KMS-11 (cell line): ENCODE data around the gene CDH26.

ENCODE experiments used
- H2AFZ ChIP-seq: fragments of 200-600 bp; sonication (generic); 2 replicates; pipeline ENCODE4 v1.6.1; 2016; ENCODE audit warnings: antibody characterized with exemption, mixed run types, low read depth
- H3K27ac ChIP-seq: fragments of 200-600 bp; sonication (generic); 2 replicates; pipeline ENCODE4 v1.6.1; 2016; ENCODE audit warnings: mild to moderate bottlenecking, mixed run types
- H3K27me3 ChIP-seq: fragments of 200-600 bp; sonication (generic); 2 replicates; pipeline ENCODE4 v1.6.1; 2017; ENCODE audit warnings: mild to moderate bottlenecking, low read depth, mixed run types, moderate library complexity; ENCODE audit not compliant: insufficient read depth
- H3K36me3 ChIP-seq: fragments of 200-600 bp; sonication (generic); 2 replicates; pipeline ENCODE4 v1.6.1; 2017; ENCODE audit warnings: mild to moderate bottlenecking, mixed run types; ENCODE audit not compliant: insufficient read depth
- H3K4me1 ChIP-seq: fragments of 200-600 bp; sonication (generic); 2 replicates; pipeline ENCODE4 v1.6.1; 2016; ENCODE audit warnings: mild to moderate bottlenecking, low read depth, mixed run types; ENCODE audit not compliant: poor library complexity, severe bottlenecking
- H3K4me2 ChIP-seq: fragments of 200-600 bp; sonication (generic); 2 replicates; pipeline ENCODE4 v1.7.0; 2016; ENCODE audit warnings: mild to moderate bottlenecking, mixed run types
- H3K4me3 ChIP-seq: fragments of 200-600 bp; sonication (generic); IDR thresholded peaks from 2 replicates; pipeline ENCODE4 v1.6.1; 2017; ENCODE audit warnings: low read depth, low read length, mixed read lengths; ENCODE audit not compliant: insufficient read depth
- H3K79me2 ChIP-seq: fragments of 200-600 bp; sonication (generic); 2 replicates; pipeline ENCODE4 v1.6.1; 2016; ENCODE audit warnings: low read depth, mixed run types; ENCODE audit not compliant: insufficient read depth
- H3K9ac ChIP-seq: fragments of 200-600 bp; sonication (generic); 2 replicates; pipeline ENCODE4 v1.6.1; 2016; ENCODE audit warnings: mild to moderate bottlenecking, mixed run types
- H4K20me1 ChIP-seq: fragments of 200-600 bp; sonication (generic); 2 replicates; pipeline ENCODE4 v1.6.1; 2016; ENCODE audit warnings: mild to moderate bottlenecking, mixed run types; ENCODE audit not compliant: insufficient read depth
- TF ChIP-seq, protein P1 (sequence below): fragments of 200-600 bp; sonication (generic); conservative IDR thresholded peaks from 2 replicates; pipeline ENCODE4 v1.6.1; 2017; ENCODE audit warnings: low read depth, mild to moderate bottlenecking, antibody characterized with exemption, low read length, moderate library complexity, mixed read lengths

CDH26 gene

DNA sequence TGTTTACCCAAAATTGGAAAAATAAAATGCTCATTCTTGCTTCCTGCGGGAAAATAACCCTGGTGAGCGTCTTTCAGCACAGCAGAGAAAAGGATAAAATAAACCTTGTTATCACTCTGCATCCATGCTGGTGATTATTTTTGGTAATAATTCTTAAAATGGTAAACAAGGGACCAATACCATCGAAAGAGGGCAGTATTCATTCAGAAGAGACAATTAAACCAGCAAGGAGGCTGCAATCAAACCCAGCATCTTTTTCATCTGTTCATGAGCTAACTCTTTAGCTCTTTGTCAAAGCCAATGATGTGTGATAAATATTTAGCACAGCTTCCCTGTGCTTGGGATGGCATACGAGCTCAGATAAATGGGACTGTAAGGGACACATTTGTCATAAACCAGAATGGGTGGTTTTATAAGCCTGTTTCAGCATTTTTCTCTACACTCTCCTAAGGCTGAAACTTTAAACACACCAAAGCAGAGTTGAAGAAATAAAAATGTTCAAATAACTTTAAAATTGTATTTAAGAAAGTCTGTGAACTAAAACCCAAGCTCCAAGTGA is 34.4 kb downstream of the CDH26 start:
- no peak overlapping the region for H3K4me2 ChIP-seq
- H3K9ac ChIP-seq = no peak overlapping the region
- H3K79me2 ChIP-seq = no peaks in the 10 kb centered on the region
- H3K4me3 ChIP-seq = no peak overlapping the region
- H2AFZ ChIP-seq = no peak overlapping the region
- H3K36me3 ChIP-seq = no peaks in the 10 kb centered on the region
- TF ChIP-seq, protein P1, sequence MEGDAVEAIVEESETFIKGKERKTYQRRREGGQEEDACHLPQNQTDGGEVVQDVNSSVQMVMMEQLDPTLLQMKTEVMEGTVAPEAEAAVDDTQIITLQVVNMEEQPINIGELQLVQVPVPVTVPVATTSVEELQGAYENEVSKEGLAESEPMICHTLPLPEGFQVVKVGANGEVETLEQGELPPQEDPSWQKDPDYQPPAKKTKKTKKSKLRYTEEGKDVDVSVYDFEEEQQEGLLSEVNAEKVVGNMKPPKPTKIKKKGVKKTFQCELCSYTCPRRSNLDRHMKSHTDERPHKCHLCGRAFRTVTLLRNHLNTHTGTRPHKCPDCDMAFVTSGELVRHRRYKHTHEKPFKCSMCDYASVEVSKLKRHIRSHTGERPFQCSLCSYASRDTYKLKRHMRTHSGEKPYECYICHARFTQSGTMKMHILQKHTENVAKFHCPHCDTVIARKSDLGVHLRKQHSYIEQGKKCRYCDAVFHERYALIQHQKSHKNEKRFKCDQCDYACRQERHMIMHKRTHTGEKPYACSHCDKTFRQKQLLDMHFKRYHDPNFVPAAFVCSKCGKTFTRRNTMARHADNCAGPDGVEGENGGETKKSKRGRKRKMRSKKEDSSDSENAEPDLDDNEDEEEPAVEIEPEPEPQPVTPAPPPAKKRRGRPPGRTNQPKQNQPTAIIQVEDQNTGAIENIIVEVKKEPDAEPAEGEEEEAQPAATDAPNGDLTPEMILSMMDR = no peak
- no peaks in the 10 kb centered on the region for H3K4me1 ChIP-seq
- no peak overlapping the region for H3K27ac ChIP-seq
- H4K20me1 ChIP-seq = no peaks in the 10 kb centered on the region
- no peaks in the 10 kb centered on the region for H3K27me3 ChIP-seq

DNA sequence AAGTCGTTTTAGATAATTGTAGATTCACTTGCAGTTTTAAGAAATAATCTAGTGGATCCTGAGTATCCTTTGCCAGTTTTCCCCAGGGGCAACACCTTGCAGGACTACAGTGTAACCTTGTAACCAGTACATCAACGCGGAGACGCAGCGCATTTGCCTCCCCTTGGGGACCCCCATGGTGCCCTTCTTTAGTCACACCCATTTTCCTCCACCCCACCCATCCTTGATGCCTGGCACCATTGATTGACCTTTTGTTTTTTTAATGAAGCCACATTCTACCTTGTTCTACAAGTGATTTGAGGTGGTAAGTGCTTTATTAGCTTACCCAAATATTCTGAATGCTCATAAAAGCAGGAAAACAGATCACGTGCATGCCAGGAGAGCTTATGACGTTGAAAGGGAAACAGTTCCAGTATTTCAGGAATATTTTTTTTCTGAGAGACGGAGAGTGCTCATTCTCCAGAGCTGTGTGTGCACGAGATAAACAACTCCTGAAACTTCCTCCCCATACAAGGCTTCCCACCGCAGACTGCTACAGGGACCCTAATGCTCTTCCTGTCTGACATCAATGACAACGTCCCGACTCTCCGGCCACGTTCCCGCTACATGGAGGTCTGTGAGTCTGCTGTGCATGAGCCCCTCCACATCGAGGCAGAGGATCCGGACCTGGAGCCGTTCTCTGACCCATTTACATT is 35.7 kb downstream of the CDH26 start:
- TF ChIP-seq, protein P1 = no peak
- Histone ChIP-seq H3K27ac (no peak overlapping the region), H3K36me3 (no peaks in the 10 kb centered on the region), H3K27me3 (no peaks in the 10 kb centered on the region), H2AFZ (no peak overlapping the region), H4K20me1 (no peaks in the 10 kb centered on the region), H3K79me2 (no peaks in the 10 kb centered on the region), H3K4me3 (no peak overlapping the region), H3K4me2 (no peak overlapping the region), H3K4me1 (no peaks in the 10 kb centered on the region), H3K9ac (no peak overlapping the region)

DNA sequence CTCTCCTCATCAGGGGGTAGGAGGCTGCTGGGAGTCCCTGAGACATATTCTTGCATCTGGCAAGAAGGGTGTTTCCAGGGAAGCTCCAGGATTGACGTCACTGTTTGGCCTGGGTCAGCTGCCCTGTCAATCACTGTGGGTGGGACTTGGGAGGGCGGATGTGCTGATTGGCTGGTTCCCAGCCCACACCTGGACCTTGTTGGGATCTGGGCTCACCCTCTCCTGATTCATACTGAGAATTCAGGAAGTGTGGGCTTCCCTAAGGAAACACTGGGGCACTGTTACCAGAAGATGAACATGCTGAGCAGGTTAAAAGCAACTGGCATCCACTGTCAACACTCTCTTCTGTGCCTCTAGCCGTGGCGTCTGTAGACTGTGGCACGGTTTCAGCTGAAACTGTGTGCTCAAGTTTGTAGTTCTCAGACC is 36.5 kb downstream of the CDH26 start:
- no peak overlapping the region for H3K27ac ChIP-seq
- H3K79me2 ChIP-seq = no peaks in the 10 kb centered on the region
- no peaks in the 10 kb centered on the region for H3K36me3 ChIP-seq
- no peak overlapping the region for H3K4me3 ChIP-seq
- no peaks in the 10 kb centered on the region for H3K27me3 ChIP-seq
- no peak overlapping the region for H2AFZ ChIP-seq
- no peaks in the 10 kb centered on the region for H3K4me1 ChIP-seq
- no peak overlapping the region for H3K9ac ChIP-seq
- no peak overlapping the region for H3K4me2 ChIP-seq
- H4K20me1 ChIP-seq = no peaks in the 10 kb centered on the region
- TF ChIP-seq, protein P1 = no peak

DNA sequence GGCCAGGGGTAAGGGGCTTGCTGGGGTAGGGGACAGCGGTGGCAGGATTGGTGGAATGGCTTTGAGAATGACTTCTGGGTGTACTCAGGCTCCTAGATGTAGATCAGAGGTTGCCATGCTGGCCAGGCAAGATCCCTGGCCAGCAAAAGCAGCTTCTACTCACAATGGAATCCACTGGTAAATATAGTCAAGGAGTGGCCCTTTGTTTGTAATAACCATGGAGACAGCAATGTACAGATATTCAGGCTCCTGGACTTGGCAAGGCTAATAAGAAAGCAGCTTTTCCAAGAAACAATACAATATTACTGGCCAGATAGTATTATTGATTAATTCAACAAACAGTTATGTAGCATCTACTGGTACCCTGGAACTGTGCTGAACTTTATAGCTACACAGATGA is 37.9 kb downstream of the CDH26 start:
- Histone ChIP-seq H3K79me2 (no peaks in the 10 kb centered on the region), H3K27ac (no peak overlapping the region), H3K4me1 (no peaks in the 10 kb centered on the region), H3K27me3 (no peaks in the 10 kb centered on the region), H3K4me3 (no peak overlapping the region), H3K36me3 (no peaks in the 10 kb centered on the region), H3K9ac (no peak overlapping the region), H3K4me2 (no peak overlapping the region), H4K20me1 (no peaks in the 10 kb centered on the region), H2AFZ (no peak overlapping the region)
- TF ChIP-seq, protein P1 = no peak
